Measurements from ENCODE around the gene DYRK1A.

Gene DYRK1A

DNA sequence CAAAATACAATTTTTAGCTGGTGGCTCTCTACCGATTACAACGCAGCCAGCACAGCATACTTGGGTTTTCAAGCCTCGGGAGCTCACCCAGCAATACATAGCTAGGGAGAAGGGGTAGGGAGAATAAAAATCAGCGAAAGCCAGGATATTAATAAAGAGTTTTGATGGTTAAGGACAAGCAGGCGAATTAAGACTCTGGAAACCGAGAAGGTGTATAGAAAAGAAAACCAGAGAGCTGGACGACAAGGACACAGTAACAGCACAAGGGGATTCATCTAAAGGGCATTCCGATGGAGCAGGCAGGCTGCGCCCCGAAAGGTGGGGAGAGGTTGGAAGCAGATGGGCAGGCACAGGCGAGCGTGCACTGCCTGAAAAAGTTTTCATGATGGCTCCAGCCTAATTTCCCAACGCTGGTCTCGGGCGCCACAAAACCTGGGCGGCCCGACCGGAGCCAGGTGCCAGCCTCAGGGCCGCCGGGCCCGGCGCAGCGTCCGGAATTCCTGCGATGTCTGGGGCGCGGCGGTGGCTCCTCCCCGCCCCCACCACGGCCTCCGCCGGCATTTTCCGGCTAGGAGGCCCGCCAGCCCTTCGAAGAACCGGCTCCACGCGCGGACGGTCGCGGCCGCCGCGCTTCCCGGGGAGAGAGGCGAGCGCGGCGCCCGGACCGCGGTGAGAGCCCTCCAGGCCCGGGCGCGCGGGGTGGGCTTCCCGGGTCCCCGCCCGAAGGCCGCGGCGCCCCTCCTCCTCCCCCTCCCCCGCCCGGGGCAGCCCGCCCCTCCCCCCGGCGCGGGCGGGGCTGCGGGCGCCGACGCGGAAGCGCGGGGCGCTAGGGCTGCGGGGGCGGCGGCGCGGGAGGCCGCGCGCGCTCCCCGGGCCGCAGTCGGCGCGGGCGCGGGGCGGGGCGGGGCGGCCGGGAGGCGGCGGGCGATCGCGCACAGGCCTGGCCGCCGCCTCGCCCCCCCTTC is 774 bp upstream of the DYRK1A start:
- Histone ChIP-seq H3K27me3 (replicated peaks; ENCODE audit: control insufficient read depth, insufficient read depth, low read length) (no peaks in the 10 kb centered on the region), H3K36me3 (ENCODE audit: control insufficient read depth, insufficient read depth, low read length) (no peaks in the 10 kb centered on the region), H3K4me3 (replicated peaks; ENCODE audit: low read depth, low read length) (peak overlapping the region; percentile 86)
- DNase-seq (ENCODE audit: extremely low read depth, insufficient read length): peak; percentile 81
- TF ChIP-seq CTCF (IDR thresholded peaks at IDR 0.05; ENCODE audit: insufficient read depth, low read length, poor library complexity, severe bottlenecking): no peak

GRCh38 chr21:37367336-37367702 is 746 bp downstream of the DYRK1A start:
- Histone ChIP-seq H3K36me3 (ENCODE audit: control insufficient read depth, insufficient read depth, low read length) (no peaks in the 10 kb centered on the region), H3K27me3 (replicated peaks; ENCODE audit: control insufficient read depth, insufficient read depth, low read length) (no peaks in the 10 kb centered on the region), H3K4me3 (replicated peaks; ENCODE audit: low read depth, low read length) (peak overlapping the region; percentile 96)
- TF ChIP-seq CTCF (IDR thresholded peaks at IDR 0.05; ENCODE audit: insufficient read depth, low read length, poor library complexity, severe bottlenecking): no peak
- peak; percentile 43 for DNase-seq (ENCODE audit: extremely low read depth, insufficient read length)

DNA sequence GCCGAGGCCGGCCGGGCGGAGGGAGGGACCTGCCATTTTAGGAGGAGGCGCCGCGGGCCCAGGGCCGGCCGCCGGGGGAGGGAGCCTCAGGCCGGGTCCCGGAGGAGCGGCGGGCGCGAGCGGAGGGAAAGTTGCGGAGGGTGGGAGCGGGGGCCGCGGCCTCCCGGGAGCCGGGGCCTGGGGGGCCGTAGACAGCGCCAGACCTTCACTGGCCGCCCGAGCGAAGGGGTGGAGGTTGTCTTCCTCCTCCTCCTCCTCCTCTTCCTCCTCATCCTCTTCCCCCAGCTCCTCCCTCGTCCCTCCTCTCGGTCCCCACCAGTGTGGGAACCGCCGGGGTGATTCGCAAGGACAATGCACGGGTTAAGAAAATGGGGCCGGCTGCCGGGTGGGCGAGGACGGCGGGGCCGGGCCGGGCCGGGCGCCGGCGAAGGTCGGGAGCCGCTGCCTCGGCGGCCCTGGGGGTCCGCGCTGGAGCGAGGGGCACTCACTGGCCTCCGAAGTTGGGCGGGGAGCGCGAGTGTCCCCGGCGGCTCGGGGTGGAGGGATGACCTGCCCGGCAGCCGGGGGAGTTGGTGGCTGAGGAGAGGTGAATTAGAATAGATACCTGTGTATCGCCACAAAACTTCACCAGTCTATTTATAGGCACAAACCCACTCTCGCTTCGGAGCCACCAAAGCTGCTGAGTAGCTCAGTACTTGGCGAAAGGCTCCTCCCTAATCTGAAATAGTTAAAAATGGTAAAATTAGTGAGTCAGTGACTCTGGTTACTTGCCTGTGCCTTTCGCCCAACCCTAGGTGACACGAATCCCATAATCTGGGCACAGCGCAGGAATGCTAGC is 1.3 kb downstream of the DYRK1A start:
- H3K4me3 ChIP-seq (replicated peaks; ENCODE audit: low read depth, low read length): peak overlapping the region; percentile 96
- no peaks in the 10 kb centered on the region for H3K27me3 ChIP-seq (replicated peaks; ENCODE audit: control insufficient read depth, insufficient read depth, low read length)
- no peaks in the 10 kb centered on the region for H3K36me3 ChIP-seq (ENCODE audit: control insufficient read depth, insufficient read depth, low read length)
- peak; percentile 53 for DNase-seq (ENCODE audit: extremely low read depth, insufficient read length)
- TF ChIP-seq CTCF (IDR thresholded peaks at IDR 0.05; ENCODE audit: insufficient read depth, low read length, poor library complexity, severe bottlenecking): no peak

DNA sequence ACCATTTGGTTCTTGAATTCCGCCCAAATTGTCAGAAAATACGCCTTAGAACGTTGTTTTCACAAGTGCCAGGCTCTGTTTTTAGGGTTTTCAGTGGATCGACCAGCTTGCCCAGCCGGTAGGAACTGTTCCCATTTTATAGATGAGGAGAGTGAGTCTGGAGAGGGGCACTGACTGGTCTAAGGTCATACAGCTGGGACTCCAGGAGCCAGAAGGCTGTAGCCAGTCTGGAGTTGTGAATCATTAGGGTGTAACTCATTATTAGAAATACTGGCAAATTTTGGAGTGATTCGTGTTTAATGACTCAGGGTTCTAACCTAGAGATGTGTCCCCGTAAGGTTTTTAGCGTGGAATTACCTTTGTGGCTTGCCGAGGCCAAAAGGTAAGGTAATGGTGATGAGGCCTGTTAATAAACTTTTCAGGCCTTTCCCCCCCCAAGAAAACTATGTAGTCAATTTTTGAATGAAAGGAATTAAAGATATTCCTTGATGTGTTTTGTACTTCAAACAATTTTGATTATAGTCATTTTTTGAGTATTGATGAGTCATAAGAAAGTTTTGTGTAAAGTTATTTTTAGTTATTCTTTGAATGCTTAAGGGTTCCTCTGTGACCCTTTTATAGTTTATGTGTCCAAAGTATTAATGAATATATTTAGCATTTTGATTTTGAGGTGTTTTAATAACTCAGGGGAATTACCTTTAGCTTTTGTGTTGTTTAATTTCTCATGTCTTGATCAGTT is 2.1 kb downstream of the DYRK1A start:
- Histone ChIP-seq H3K27me3 (replicated peaks; ENCODE audit: control insufficient read depth, insufficient read depth, low read length) (no peaks in the 10 kb centered on the region), H3K4me3 (replicated peaks; ENCODE audit: low read depth, low read length) (peak overlapping the region; percentile 96), H3K36me3 (ENCODE audit: control insufficient read depth, insufficient read depth, low read length) (no peaks in the 10 kb centered on the region)
- no peak for DNase-seq (ENCODE audit: extremely low read depth, insufficient read length)
- no peak for TF ChIP-seq CTCF (IDR thresholded peaks at IDR 0.05; ENCODE audit: insufficient read depth, low read length, poor library complexity, severe bottlenecking)

DNA sequence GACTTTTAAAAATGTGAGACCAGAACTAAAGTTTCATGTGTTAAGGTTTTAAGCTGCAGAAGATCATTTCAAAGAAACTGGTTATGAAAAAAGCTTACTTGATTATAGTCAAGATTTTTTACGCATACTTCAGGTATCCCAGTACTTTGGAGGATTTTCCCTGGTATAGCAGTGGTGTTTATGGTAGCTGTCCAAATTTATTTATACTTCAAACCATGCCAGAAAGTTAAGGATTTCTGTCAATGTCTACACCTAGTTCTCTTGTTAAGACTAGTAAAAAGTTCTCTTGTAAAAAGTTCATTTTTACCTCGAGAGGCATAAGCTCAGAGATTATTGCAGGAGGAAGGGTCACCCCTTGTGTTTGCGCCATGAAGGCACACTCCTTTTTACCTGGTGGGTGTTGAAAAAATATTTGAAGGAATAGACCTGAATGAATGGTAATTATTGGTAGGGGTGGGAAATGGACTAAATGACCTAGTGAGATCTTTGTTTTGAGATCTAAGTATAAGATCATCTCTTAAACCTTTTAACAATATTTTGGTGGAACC is 2.8 kb downstream of the DYRK1A start:
- H3K27me3 ChIP-seq (replicated peaks; ENCODE audit: control insufficient read depth, insufficient read depth, low read length): no peaks in the 10 kb centered on the region
- TF ChIP-seq CTCF (IDR thresholded peaks at IDR 0.05; ENCODE audit: insufficient read depth, low read length, poor library complexity, severe bottlenecking): no peak
- peak overlapping the region; percentile 96 for H3K4me3 ChIP-seq (replicated peaks; ENCODE audit: low read depth, low read length)
- no peak for DNase-seq (ENCODE audit: extremely low read depth, insufficient read length)
- no peaks in the 10 kb centered on the region for H3K36me3 ChIP-seq (ENCODE audit: control insufficient read depth, insufficient read depth, low read length)

Data from GM06990 (cell line).